SK-N-MC (cell line): ENCODE results near the gene YWHAH.

ENCODE experiments used
- EZH2 ChIP-seq: fragments of 200-600 bp; sonication (generic); IDR thresholded peaks from one replicate; pipeline ENCODE4 v1.6.1; 2017; ENCODE audit warnings: antibody characterized with exemption
- POLR2AphosphoS5 ChIP-seq: IDR thresholded peaks from 2 replicates; pipeline ENCODE4 v1.6.1; 2012; ENCODE audit warnings: mild to moderate bottlenecking, low read depth, low read length, borderline replicate concordance

- TF ChIP-seq EZH2 = no peak
- TF ChIP-seq POLR2AphosphoS5 = no peak
Observed at GRCh38 chr22:31911565-31912406, 32.5 kb upstream of the YWHAH start.
